Myometrial cell (primary cell): Measurements from ENCODE around the gene RPL36. TPM values are rescaled to one million over a fixed set of nuclear protein-coding genes. Genes with fewer than 3 reads are reported as not detected.

Source experiments
- total RNA-seq: library from RNA; depleted of rRNA; stranded (reverse); fragments of >200 nt; gene quantifications from 2 replicates; pipeline ENCODE4 v1.2.3, GENCODE V29; 2015

The RPL36 gene
- total RNA-seq, result 1,066 and 1,245 TPM in 2 replicates

DNA sequence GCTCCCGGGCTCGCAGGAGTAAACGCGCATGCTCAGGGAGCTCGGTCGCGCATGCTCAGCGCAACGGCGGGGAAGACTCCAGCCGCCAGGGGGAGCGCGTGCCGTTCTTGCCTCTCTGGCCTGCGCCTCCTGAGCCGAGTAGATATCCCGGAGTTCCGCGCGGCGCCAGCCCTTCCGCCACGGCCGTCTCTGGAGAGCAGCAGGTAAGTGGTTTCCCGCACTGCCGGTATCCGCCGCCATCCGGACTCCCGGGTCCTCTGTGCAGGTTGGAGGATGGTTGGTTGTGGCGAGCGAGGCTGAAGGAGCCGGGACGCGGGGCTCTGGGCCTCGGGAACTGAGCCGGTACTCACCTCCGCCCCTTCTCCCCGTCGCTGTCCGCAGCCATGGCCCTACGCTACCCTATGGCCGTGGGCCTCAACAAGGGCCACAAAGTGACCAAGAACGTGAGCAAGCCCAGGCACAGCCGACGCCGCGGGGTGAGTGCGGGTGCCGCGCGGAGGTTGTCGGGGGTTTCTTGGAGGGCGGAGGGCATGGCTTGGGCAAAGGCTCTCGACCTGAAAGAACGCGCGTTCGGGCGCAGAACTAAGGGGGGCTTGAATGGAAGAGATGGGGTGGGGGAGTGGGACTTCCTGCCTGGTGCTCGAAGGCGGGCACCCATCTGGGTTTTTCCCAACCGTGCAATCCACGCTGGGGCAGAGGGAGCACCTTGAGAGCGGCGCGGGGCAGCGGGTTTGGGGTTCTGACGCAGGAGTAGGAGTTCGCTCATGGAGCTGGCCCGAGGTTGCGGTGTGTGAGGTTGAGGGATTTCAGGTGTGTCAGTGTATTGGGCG, at the start of gene RPL36:
Gene RPL36, plus strand, starts transcription at position 171 of the 830 bp plus-strand sequence. Its CDS starts 213 bp downstream, at position 384.

GRCh38 chr19:5680437-5681368, 9.4 kb upstream of the RPL36 start, which contains the start of the genes HSD11B1L and MICOS13:
Gene HSD11B1L, plus strand, starts transcription at chr19:5681027. Its CDS starts 3,806 bp downstream, at chr19:5684833.
Gene MICOS13, minus strand, starts transcription at chr19:5680516. Its CDS starts 30 bp downstream, at chr19:5680486.

DNA sequence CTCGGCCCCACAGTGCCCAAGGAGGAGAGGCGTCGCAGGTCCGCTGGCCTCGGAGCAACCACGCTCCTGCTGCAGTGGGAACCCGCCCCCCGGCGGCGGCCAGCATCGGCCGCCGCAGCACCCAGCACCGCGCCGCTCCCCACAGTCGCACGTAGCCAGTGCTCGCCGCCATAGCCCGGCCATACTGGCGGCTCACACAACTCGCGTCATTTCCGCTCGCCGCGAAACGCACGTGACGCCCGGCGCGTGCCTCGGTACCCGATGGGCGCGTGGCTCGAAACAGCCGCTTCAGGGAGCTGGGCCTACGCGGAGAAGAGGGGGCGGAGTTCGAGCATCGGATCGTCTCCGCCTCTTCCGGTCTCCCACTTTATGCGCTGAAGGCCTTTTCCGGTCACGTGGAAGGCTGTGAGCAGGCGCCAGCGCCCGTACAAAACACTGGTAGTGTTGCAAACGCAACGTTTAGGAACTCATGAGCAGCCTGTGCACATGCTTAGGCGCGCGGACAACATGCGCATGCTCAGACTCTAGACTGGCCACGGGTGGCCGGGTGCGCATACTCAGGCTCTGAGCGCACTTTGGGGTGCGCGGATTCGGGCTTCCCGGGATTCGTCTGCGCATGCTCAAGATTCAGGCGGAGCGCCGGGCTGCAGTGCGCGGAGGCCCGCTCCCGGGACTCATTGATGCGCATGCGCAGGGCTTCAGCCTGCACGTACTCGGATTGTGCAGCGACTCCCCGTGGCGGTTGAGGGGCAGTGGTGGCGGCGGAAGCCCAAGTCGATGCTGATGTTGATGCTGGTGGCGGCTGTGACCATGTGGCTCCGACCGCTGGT, 30.1 kb downstream of the RPL36 start, which contains the start of the genes CATSPERD and LONP1:
Gene CATSPERD, plus strand, starts transcription at position 677 of the 830 bp plus-strand sequence. Its CDS starts 101 bp downstream, at position 778.
Gene LONP1, minus strand, starts transcription at position 186 of the 830 bp plus-strand sequence. Its CDS starts 14 bp downstream, at position 172.

Other genes starting within 250 kb of the RPL36 start
- not detected in 2 replicates for gene ZNRF4, start 234.9 kb upstream of the RPL36 start, total RNA-seq
- gene TINCR, start 122.3 kb upstream of the RPL36 start, total RNA-seq, result 0.18 TPM in 1 of 2 replicates, not detected in the other
- 7.5 and 8.9 TPM in 2 replicates for gene SAFB2, start 67.5 kb upstream of the RPL36 start, total RNA-seq
- gene SAFB, start 67.2 kb upstream of the RPL36 start, total RNA-seq, result 21.8 and 29.1 TPM in 2 replicates
- 48.7 and 82.5 TPM in 2 replicates for gene MICOS13, start 9.8 kb upstream of the RPL36 start, total RNA-seq
- gene HSD11B1L, start 9.3 kb upstream of the RPL36 start, total RNA-seq, result 8.9 TPM in 2 replicates
- gene LONP1, start 29.9 kb downstream of the RPL36 start, total RNA-seq, result 95.3 and 148 TPM in 2 replicates
- not detected in 2 replicates for gene CATSPERD, start 30.3 kb downstream of the RPL36 start, total RNA-seq
- not detected in 2 replicates for gene PRR22, start 94.5 kb downstream of the RPL36 start, total RNA-seq
- 23.1 and 31.7 TPM in 2 replicates for gene DUS3L, start 100.9 kb downstream of the RPL36 start, total RNA-seq
- 0.86 TPM in 1 of 2 replicates, not detected in the other for gene NRTN, start 114.8 kb downstream of the RPL36 start, total RNA-seq
- gene FUT6, start 149.4 kb downstream of the RPL36 start, total RNA-seq, result not detected in 2 replicates
- not detected in 2 replicates for gene FUT3, start 161.2 kb downstream of the RPL36 start, total RNA-seq
- gene FUT5, start 180.2 kb downstream of the RPL36 start, total RNA-seq, result not detected in 2 replicates
- 330 and 348 TPM in 2 replicates for gene NDUFA11, start 213.5 kb downstream of the RPL36 start, total RNA-seq
- gene VMAC, start 214.6 kb downstream of the RPL36 start, total RNA-seq, result 1.4 and 2.9 TPM in 2 replicates
- gene CAPS, start 224.0 kb downstream of the RPL36 start, total RNA-seq, result 0.58 and 0.71 TPM in 2 replicates